ENCODE results near the gene SCD5.
A peak's percentile ranks its signal among the peaks of the same experiment; 100 is the strongest.

The SCD5 gene

DNA sequence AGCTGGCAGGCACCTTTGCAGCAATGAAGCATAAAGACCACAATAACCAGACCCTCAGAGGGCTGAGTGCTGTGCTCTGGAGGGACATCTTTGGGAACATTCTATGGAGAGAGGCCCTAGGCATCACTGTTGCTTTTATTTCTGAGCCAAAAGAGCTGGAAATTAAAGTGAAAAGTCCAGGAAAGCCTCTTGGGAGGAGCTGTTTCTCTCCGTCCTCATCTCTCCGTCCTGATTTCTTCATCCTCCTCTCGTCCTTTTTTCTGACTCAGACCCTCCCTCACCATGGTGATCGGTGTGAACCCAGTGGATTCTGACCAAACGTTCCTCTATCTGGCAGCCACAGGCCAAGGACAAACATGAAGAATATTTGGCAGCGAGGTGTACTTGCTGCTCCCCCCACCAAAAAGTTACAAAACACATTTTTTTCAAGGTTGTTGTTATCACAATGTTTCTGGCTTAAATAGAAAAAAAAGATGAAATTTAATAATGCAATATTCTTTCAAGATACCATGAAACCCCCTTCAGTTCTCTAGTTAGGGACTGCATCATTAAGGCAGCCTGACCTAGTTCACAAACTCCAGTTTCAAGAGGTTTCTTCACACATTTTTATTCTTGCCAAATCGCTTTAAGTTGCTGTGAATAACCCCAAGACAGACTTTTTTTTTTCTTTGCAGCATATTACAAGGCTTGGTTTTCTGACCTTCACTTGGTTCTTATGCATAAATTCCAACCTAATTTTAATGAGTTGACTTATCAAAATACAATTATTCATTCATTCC, 80.2 kb downstream of the SCD5 start:
- no peak for DNase-seq

DNA sequence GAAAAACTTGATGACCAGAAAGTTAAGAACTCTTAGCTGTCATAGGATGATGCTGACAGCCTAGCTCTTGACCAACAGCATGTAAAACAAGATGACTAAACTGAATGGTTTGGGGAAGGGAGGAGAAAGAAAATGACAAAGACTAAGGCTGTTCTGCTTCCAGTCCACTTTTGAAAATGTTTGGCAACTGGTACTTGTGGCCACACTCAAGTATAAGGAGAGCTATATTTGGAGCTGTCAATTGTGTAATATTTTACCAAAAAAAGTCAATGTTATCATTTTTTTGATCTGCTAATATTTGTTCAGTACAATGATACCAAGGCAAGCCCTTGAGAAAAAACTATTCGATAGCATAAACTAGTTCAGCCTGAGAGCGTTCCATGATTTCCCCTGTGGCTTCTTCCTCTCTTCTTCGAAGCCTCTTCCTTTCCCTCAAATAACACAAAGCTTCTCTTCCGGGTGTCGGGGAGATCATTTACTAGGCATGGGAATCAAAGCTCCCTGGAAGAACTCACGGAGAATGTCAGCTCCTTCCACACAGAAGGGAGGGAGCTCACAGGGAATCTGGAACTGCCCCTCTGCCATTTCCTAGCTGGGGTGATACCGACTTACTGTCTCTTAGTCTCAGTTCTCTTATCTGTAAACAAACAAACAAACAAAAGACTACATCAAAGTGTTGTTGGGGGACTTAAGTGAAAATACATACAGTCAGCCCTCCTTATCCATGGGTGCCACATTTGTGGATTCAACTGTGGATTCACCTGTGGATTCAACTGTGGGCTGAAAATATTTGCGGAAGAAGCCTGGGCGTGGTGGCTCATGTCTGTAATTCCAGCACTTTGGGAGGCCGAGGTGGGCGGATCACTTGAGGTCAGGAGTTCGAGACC, 82.6 kb downstream of the SCD5 start:
- peak; percentile 53 for DNase-seq

GRCh38 chr4:82713856-82714255, 84.7 kb downstream of the SCD5 start:
- DNase-seq = no peak

GRCh38 chr4:82712561-82712960, 86.0 kb downstream of the SCD5 start:
- DNase-seq = no peak

DNA sequence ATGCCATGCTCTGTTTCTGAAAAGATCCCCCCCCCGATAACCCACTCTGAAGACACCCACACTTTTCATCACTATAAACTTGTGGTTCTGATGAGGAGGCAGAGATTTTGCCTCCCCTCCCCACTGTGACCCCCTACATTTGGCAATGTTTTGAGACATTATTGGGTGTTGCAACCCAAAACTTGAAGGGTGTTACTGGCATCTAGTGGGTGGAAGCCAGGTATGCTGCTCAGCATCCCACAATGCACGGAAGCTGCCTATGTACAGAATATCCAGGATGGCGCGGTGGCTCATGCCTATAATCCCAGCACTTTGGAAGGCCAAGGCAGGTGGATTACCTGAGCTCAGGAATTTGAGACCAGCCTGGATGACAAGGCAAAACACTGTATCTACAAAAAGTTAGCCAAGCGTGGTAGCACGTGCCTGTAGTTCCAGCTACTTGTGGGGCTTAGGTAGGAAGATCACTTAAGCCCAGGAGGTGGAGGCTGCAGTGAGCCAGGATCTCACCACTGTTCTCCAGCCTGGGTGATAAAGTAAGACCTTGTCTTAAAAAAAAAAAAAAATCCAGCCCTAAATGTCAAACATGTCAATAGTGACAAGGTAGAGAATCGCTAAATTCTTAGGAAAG, 87.3 kb downstream of the SCD5 start:
- no peak for DNase-seq

GRCh38 chr4:82710197-82710929, 88.2 kb downstream of the SCD5 start:
- DNase-seq = no peak

- no peak for DNase-seq
These were observed 89.6 kb downstream of the SCD5 start for GRCh38 chr4:82708982-82709381.

- no peak for DNase-seq
These were observed 92.1 kb downstream of the SCD5 start for GRCh38 chr4:82706349-82707000.

GRCh38 chr4:82705928-82706300, 92.7 kb downstream of the SCD5 start:
- DNase-seq = no peak

DNA sequence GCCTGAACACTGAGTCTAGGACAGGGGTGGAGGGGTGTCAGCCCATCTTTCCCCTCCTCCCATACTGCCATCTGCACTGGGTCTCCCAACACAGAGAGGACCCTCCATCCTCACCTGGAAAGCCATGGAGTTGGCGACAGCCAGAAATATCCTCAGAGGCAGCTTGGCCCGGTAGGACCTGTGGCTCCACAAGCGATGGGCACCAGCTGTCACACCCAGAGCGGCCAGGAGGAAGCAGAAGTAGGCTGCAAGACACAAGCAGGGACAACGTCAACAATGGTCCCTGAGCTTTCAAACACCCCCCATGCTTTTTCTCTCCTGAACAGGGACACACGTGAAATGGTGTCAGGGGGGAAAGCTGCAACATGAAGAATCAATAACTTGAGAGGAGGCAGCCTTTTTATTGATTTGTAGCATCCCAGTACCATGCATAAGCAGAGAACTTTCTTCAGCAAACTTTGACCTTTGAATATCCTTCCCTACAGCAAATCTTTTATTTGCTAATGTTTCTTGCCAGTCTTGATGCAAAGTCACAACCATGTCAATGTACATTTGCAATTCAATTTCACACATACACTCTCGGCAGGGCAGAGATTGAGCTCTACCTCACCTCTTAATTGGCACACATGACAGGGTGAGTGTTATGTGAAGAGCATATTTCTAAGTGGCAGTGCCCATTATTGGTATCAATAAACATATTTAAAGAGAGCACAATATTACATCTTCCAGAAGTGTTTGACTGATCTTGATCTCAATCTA, 93.2 kb downstream of the SCD5 start:
- no peak for DNase-seq

DNA sequence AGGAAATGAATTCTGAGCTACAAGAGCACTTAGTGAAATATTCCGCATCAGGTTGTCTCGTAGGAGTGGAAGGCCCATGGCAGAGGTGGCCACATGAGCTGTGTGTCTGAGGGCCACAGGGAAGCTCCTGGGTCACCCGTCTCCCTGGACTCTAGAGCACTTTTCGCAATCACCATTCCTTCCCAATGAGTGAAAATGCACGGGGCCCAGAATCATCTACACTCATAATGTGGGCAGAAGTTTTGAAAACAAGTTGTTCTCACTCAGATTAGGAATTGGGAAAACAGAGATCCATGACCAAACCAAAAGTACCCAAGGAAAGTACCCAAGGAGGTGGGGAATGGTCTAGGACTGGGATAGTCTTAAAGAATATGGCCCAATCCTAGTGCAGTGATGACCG, 94.4 kb downstream of the SCD5 start:
- no peak for DNase-seq

- no peak for DNase-seq
These were observed 100.2 kb downstream of the SCD5 start for GRCh38 chr4:82698412-82698811.

GRCh38 chr4:82697561-82697960, 101.0 kb downstream of the SCD5 start:
- DNase-seq = no peak

- no peak for DNase-seq
These were observed 102.3 kb downstream of the SCD5 start for GRCh38 chr4:82696117-82696860.

DNA sequence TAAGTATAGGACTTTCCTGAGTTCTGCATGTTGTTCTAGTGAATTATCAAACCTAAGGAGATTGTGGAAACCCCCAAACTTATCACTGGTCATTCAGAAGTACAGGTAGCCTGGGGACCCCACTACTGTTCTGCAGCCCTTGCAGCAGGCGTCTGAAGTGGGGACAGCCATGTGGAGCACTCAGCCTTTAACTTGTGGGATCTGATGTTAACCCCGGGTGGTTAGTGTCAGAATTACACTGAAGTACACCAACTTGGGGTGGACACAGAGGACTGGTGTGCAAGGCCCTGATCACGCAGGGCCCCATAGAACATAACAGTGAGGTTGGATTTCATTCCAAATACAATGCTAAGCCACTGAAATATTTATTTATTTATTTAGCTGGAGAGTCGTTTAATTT, 103.7 kb downstream of the SCD5 start:
- no peak for DNase-seq

GRCh38 chr4:82694046-82694445, 104.5 kb downstream of the SCD5 start:
- DNase-seq = no peak

DNA sequence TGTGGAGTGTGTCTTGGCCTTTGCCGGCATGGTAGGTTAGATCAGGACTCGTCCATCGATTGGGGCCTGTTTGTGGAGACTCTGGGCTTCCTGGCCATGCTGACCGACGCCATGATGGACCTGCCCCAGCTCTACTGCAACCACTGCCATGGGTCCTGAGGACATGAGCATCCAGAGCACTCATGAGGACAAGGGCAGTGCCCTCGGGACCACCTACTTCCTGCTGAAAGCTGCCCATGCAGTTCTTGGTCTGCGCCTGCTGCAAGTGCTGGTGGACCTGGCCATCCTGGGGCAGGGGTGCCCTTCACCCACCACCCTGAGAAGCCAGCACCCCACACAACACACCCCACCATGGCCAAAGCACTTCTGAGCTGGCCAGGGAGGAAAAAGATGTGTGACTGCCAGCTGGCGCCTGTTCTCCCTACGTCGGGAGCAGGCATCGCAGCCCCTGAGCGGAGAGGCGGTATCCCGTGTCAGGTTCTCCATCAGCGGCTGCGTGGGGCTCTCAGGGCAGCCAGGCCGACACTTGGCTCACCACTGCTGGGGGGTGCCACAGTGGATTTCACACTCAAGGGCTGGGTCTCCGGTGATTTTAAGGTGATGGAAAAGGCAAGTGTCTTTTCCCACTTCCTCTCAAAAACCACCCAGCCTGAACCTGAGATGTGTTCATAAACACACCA, 106.4 kb downstream of the SCD5 start:
- no peak for DNase-seq

- no peak for DNase-seq
These were observed 107.2 kb downstream of the SCD5 start for GRCh38 chr4:82691431-82691830.

GRCh38 chr4:82688091-82688795, 110.4 kb downstream of the SCD5 start:
- DNase-seq = no peak

DNA sequence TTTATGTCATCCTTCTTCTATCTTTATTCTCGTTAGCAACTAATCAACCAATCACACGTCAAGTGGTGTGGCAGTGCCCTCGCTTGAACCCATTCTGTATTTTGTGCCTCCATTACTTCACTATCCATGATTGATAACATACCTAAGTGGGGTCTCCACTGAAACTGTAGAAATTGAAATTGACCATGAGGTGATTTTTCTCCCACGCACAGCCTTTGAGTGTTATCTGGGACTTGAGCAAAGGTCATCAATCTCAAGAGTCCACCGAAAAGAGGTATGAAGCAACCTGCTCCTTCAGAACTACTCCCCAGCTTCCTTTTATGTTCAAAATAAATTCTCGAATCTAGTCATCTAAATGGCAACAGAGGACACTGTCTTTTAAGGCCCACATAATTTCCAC, 111.1 kb downstream of the SCD5 start:
- DNase-seq = no peak

Data from MV-4-11 (cell line).